BJ (cell line): ENCODE measurements around the gene C1QBP. TPM values are rescaled to one million over a fixed set of nuclear protein-coding genes. Genes with fewer than 3 reads are reported as not detected.
"Not testable (repeated sequence)": the region's sequence is repeated elsewhere in the genome, so short reads cannot be mapped to it uniquely, and the experiment has no call there.

Experiments
- CTCF ChIA-PET: fragments of 350-600 bp; formaldehyde crosslinking; extraction: SDS; loops from one replicate; lab custom pipeline; 2021; ENCODE audit warnings: antibody characterized with exemption, inconsistent platforms; lab: Yijun Ruan, JAX
- POLR2A ChIA-PET: fragments of 300-600 bp; sonication (Branson Sonifier 250); formaldehyde crosslinking; extraction: SDS; loops from one replicate; lab custom pipeline; 2021; ENCODE audit warnings: antibody characterized with exemption; lab: Charles Lee
- DNase-seq: peaks from one replicate; pipeline ENCODE4 v3.0.0-alpha.2; 2011; ENCODE audit warnings: low read depth
- H3K27me3 ChIP-seq: 2 replicates; pipeline ENCODE4 v1.6.0; 2011; ENCODE audit warnings: low read length; ENCODE audit not compliant: control insufficient read depth, insufficient read depth
- H3K36me3 ChIP-seq: 2 replicates; pipeline ENCODE4 v1.5.1; 2011; ENCODE audit warnings: low read length; ENCODE audit not compliant: control insufficient read depth, insufficient read depth
- H3K4me3 ChIP-seq: 2 replicates; pipeline ENCODE4 v1.5.1; 2011; ENCODE audit warnings: low read depth, mild to moderate bottlenecking, control low read depth, low read length
- CTCF ChIP-seq: IDR thresholded peaks from 2 replicates; pipeline ENCODE4 v1.5.1; 2011; ENCODE audit warnings: low read depth, mild to moderate bottlenecking, control low read depth, inconsistent platforms, low read length, moderate library complexity; ENCODE audit not compliant: insufficient read depth
- polyA plus RNA-seq: library from polyadenylated mRNA; depleted of rRNA; stranded (reverse); fragments of >200 nt; gene quantifications from 2 replicates; pipeline ENCODE4 v1.2.3, GENCODE V29; 2011

The C1QBP gene
- polyA plus RNA-seq, 1 experiment, result 63.8 TPM

DNA sequence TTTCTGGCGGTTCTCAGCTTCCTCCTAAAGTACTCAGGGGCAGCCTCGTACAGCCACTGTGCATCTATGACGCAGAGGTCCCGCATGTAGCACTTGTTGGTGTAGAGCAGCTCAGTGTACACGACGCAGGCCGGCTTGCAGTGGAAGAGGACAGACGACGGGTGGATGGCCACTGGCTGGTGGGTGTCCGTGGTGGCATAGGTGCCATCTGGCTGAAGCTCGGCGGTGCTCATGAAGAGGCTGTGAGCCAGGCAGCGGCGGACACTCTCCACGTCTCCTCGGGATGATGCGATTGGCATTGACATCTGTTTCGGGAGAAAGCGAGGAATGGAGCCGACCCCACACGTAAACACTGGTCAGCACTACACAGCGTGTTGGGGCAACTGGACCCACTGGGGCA, 5.3 kb upstream of the C1QBP start:
- Histone ChIP-seq H3K27me3 (no peaks in the 10 kb centered on the region), H3K4me3 (no peak overlapping the region), H3K36me3 (peaks cover 10% of the 10 kb centered on the region)
- no peak for DNase-seq
- POLR2A ChIA-PET, result no interaction called here
- TF ChIP-seq CTCF, result no peak
- CTCF ChIA-PET, result no interaction called here

DNA sequence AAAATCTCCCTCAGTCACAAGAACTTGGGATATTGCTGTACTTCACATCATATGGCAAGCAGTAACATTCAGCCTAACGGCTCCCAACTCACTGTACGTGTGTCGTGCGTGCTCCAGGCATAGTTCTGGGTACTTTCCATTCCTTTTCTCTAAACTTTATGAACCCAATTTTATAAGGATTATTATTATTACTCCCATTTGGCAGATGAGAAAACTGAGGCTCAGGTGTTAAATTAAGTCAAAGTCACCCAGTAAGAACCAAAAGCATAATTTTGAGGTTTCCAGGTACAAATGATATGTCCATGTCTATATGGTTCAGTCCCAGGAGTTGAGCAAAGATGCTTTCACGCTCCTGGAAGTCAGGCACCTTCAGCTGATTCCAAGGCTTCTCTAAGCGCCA, 4.8 kb upstream of the C1QBP start:
- no peak overlapping the region for H3K4me3 ChIP-seq
- no peaks in the 10 kb centered on the region for H3K27me3 ChIP-seq
- CTCF ChIA-PET, result no interaction called here
- peaks cover 9% of the 10 kb centered on the region for H3K36me3 ChIP-seq
- POLR2A ChIA-PET, result no interaction called here
- DNase-seq, result no peak
- TF ChIP-seq CTCF, result no peak

DNA sequence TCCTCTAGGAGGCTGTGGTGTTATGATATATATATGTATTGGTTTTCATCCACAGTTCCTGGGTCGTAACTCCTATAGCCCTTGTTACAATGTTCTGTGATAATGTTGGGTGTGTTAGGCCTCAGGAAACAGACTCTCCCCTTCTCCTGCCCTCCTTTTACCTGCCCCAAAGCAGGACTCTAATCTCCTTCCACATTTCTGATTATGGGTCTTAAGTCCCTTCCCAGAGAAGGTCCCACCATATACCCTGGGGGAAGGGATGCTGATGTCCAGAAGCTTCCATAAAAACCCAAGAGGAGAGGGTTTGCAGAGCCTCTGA, 450 bp upstream of the C1QBP start:
- TF ChIP-seq CTCF, result no peak
- Histone ChIP-seq H3K4me3 (no peak overlapping the region), H3K27me3 (no peaks in the 10 kb centered on the region), H3K36me3 (peaks cover 9% of the 10 kb centered on the region)
- ChIA-PET CTCF (interaction anchor here (0.6 to 6.0 kb wide), 35 partner anchors 9 to 997 kb away, joined by 3 to 69 read pairs (median 5); partner anchors contain the start of genes DHX33 and NUP88), POLR2A (no interaction called here)
- DNase-seq, result no peak

DNA sequence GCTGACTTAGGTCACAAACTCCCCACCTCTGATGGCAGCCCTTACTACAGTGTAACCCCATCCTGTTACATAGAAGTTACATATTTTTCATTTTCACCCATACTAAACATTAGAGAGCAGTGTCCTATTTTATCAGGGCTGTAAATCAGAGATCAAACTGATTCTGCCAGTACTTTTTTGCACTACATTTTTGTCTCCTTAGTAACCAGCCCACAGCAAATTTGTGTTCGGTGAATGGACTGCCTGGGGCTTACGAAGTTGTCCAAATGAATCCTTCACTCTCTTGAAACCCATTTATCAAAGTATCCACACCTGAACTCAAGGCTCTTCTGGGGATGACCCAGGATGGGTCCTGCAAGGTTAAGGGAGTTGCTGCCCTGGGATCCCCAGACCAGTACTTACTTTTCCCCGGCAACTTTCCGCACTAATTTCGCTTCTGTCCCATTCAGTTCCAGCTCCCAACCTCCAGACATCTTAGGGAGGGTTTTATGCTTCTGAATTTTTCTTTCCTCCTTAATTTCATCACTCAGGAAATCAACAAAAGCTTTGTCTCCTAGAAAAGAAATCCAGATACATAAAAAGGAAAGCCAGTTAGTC, 1.1 kb downstream of the C1QBP start:
- no peak for TF ChIP-seq CTCF
- ChIA-PET POLR2A (no interaction called here), CTCF (interaction anchor here (1.3 to 6.0 kb wide), 9 partner anchors 8 to 188 kb away, joined by 3 to 69 read pairs (median 16); no protein-coding TSS in a partner anchor)
- peak overlapping the region; percentile 56 for H3K4me3 ChIP-seq
- H3K27me3 ChIP-seq, result no peaks in the 10 kb centered on the region
- peaks cover 13% of the 10 kb centered on the region for H3K36me3 ChIP-seq
- no peak for DNase-seq

- H3K27me3 ChIP-seq, CTCF ChIA-PET, H3K4me3 ChIP-seq, DNase-seq: not testable (repeated sequence)
- H3K36me3 ChIP-seq, result peaks cover 15% of the 10 kb centered on the region
- POLR2A ChIA-PET, result interaction anchor here (0.7 to 0.8 kb wide), 2 partner anchors 13 to 1037 kb away, joined by 3 to 4 read pairs; no protein-coding TSS in a partner anchor
Observed at GRCh38 chr17:5435781-5436315, 3.1 kb downstream of the C1QBP start.

- POLR2A ChIA-PET, result no interaction called here
- DNase-seq, result no peak
- no peaks in the 10 kb centered on the region for H3K27me3 ChIP-seq
- peaks cover 15% of the 10 kb centered on the region for H3K36me3 ChIP-seq
- no peak for TF ChIP-seq CTCF
- CTCF ChIA-PET, result no interaction called here
- H3K4me3 ChIP-seq, result no peak overlapping the region
Observed at GRCh38 chr17:5434984-5435383, 4.0 kb downstream of the C1QBP start.
